ENCODE data around the gene CEP131. TPM values are rescaled to one million over a fixed set of nuclear protein-coding genes. Genes with fewer than 3 reads are reported as not detected.

CEP131 gene
- total and polyA plus RNA-seq, 4 donors = 5.0 to 86.6 (median 9.0) TPM

DNA sequence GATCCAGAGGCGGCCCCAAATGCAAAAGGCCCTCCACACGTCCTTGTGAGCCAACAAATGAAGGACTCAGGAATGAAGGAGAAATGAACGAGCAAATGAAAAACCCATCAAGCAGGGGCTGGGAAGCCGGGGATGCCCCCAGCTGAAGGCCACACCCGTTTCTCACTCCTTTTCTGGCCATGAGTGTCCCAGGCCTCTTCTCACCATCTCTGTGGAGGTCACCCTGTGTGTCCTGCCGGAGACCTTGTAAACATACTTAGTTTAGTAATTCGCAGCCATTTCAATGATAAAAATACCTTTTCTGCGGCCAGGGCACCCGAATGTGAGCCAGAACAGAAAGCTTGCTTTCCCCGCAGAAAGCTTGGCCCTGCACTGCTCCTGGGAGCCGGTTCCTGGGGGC, 35.6 kb downstream of the CEP131 start:
- intact Hi-C loops (cut with DNase I) = no loop called here
- H3K4me3 ChIP-seq (ENCODE audit: low read length in 2 of 2) = no peak overlapping the region
- ATAC-seq (ENCODE audit: low FRiP score) = no peak
- no peak overlapping the region for H3K27ac ChIP-seq (ENCODE audit: low read depth in 1 of 2, low read length in 2 of 2)
- no peaks in the 10 kb centered on the region for H3K27me3 ChIP-seq (ENCODE audit: control insufficient read depth in 1 of 2, insufficient read depth in 2 of 2, low read length in 1 of 2)
- no peaks in the 10 kb centered on the region for H3K4me1 ChIP-seq (ENCODE audit: control insufficient read depth in 1 of 2, insufficient read depth in 2 of 2, low read length in 2 of 2)
- DNase-seq = no peak
- no peaks in the 10 kb centered on the region for H3K36me3 ChIP-seq (ENCODE audit: control insufficient read depth in 1 of 2, insufficient read depth in 2 of 2, low read length in 1 of 2)
- 96 to 97% methylated on average over 11 of the region's 11 CpGs for WGBS, 2 donors
- no peaks in the 10 kb centered on the region for H3K9me3 ChIP-seq (ENCODE audit: control insufficient read depth, low read length)

DNA sequence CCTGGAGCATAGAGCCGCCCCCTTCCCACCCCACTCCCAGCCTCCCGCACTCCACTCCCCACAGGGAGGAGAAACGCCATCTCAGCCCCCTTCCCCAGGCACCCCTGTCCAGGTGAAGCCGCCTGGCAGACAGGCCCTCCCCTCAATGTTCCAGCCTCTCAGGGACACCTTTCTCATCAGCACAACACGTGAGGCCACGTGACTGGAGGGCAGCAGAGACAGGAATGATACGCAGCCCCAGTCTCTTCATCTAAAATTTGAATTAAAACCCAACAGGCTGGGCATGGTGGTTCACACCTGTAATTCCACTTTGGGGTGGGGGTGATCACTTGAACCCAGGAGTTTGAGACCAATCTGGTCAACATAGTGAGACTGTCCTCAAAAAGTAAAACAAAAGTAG, 36.6 kb downstream of the CEP131 start:
- Histone ChIP-seq H3K9me3 (ENCODE audit: control insufficient read depth, low read length) (no peaks in the 10 kb centered on the region), H3K4me1 (ENCODE audit: control insufficient read depth in 1 of 2, insufficient read depth in 2 of 2, low read length in 2 of 2) (no peaks in the 10 kb centered on the region), H3K36me3 (ENCODE audit: control insufficient read depth in 1 of 2, insufficient read depth in 2 of 2, low read length in 1 of 2) (no peaks in the 10 kb centered on the region), H3K27ac (ENCODE audit: low read depth in 1 of 2, low read length in 2 of 2) (no peak overlapping the region), H3K27me3 (ENCODE audit: control insufficient read depth in 1 of 2, insufficient read depth in 2 of 2, low read length in 1 of 2) (no peaks in the 10 kb centered on the region), H3K4me3 (ENCODE audit: low read length in 2 of 2) (no peak overlapping the region)
- ATAC-seq (ENCODE audit: low FRiP score) (no peak), DNase-seq (no peak)
- intact Hi-C loops (cut with DNase I) = no loop called here
- 84 to 90% methylated on average over 6 to 7 of the region's 7 CpGs for WGBS, 2 donors

GRCh38 chr17:81184555-81184954, 38.2 kb downstream of the CEP131 start:
- no peak for ATAC-seq (ENCODE audit: low FRiP score)
- Histone ChIP-seq H3K36me3 (ENCODE audit: control insufficient read depth in 1 of 2, insufficient read depth in 2 of 2, low read length in 1 of 2) (no peaks in the 10 kb centered on the region), H3K27me3 (ENCODE audit: control insufficient read depth in 1 of 2, insufficient read depth in 2 of 2, low read length in 1 of 2) (no peaks in the 10 kb centered on the region), H3K9me3 (ENCODE audit: control insufficient read depth, low read length) (no peaks in the 10 kb centered on the region), H3K4me1 (ENCODE audit: control insufficient read depth in 1 of 2, insufficient read depth in 2 of 2, low read length in 2 of 2) (no peaks in the 10 kb centered on the region), H3K27ac (ENCODE audit: low read depth in 1 of 2, low read length in 2 of 2) (no peak overlapping the region), H3K4me3 (ENCODE audit: low read length in 2 of 2) (no peak overlapping the region)
- DNase-seq = no peak
- WGBS, 2 donors = 36 to 40% methylated on average over 15 of the region's 15 CpGs
- intact Hi-C loops (cut with DNase I) = no loop called here

DNA sequence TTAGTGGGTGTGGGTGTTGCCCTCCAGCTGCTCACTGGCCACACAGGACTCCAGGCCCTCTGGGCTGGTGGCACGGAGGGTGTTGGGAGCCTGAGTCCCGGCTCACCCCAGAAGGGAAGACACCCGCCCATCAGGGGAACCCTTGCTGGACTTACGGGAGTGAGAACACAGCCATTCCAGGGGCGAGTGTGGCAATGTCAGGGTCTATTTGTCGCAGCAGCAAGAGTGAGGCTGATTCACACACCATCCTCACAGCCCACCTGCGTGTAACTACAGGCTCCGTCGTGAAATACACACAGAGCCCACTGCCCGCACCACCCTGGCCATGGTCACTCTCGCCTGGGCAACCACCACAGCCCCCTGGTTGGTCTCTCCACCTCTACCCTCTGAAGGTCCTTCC, 39.0 kb downstream of the CEP131 start:
- intact Hi-C loops (cut with DNase I) = no loop called here
- no peak for DNase-seq
- 94 to 95% methylated on average over 11 of the region's 11 CpGs for WGBS, 2 donors

GRCh38 chr17:81183316-81183715, 39.4 kb downstream of the CEP131 start:
- H3K27ac ChIP-seq (ENCODE audit: low read depth in 1 of 2, low read length in 2 of 2) = no peak overlapping the region
- H3K4me3 ChIP-seq (ENCODE audit: low read length in 2 of 2) = no peak overlapping the region
- H3K9me3 ChIP-seq (ENCODE audit: control insufficient read depth, low read length) = no peaks in the 10 kb centered on the region
- 94% methylated on average over 10 of the region's 10 CpGs for WGBS, 2 donors
- ATAC-seq (ENCODE audit: low FRiP score) = no peak
- DNase-seq = no peak
- H3K4me1 ChIP-seq (ENCODE audit: control insufficient read depth in 1 of 2, insufficient read depth in 2 of 2, low read length in 2 of 2) = no peaks in the 10 kb centered on the region
- H3K36me3 ChIP-seq (ENCODE audit: control insufficient read depth in 1 of 2, insufficient read depth in 2 of 2, low read length in 1 of 2) = no peaks in the 10 kb centered on the region
- H3K27me3 ChIP-seq (ENCODE audit: control insufficient read depth in 1 of 2, insufficient read depth in 2 of 2, low read length in 1 of 2) = no peaks in the 10 kb centered on the region
- intact Hi-C loops (cut with DNase I) = no loop called here

More for the DNA sequence above, 39.0 kb downstream of the CEP131 start:
- no peak overlapping the region for H3K4me3 ChIP-seq (ENCODE audit: low read length in 2 of 2)
- no peaks in the 10 kb centered on the region for H3K9me3 ChIP-seq (ENCODE audit: control insufficient read depth, low read length)
- no peak for ATAC-seq (ENCODE audit: low FRiP score)
- no peaks in the 10 kb centered on the region for H3K36me3 ChIP-seq (ENCODE audit: control insufficient read depth in 1 of 2, insufficient read depth in 2 of 2, low read length in 1 of 2)
- H3K27ac ChIP-seq (ENCODE audit: low read depth in 1 of 2, low read length in 2 of 2) = no peak overlapping the region
- no peaks in the 10 kb centered on the region for H3K27me3 ChIP-seq (ENCODE audit: control insufficient read depth in 1 of 2, insufficient read depth in 2 of 2, low read length in 1 of 2)
- H3K4me1 ChIP-seq (ENCODE audit: control insufficient read depth in 1 of 2, insufficient read depth in 2 of 2, low read length in 2 of 2) = no peaks in the 10 kb centered on the region

- ATAC-seq (ENCODE audit: low FRiP score) (no peak), DNase-seq (no peak)
- no peak overlapping the region for H3K27ac ChIP-seq (ENCODE audit: low read depth in 1 of 2, low read length in 2 of 2)
- H3K9me3 ChIP-seq (ENCODE audit: control insufficient read depth, low read length) = no peaks in the 10 kb centered on the region
- no peaks in the 10 kb centered on the region for H3K36me3 ChIP-seq (ENCODE audit: control insufficient read depth in 1 of 2, insufficient read depth in 2 of 2, low read length in 1 of 2)
- H3K4me3 ChIP-seq (ENCODE audit: low read length in 2 of 2) = no peak overlapping the region
- 81 to 90% methylated on average over 5 of the region's 5 CpGs for WGBS, 2 donors
- no peaks in the 10 kb centered on the region for H3K4me1 ChIP-seq (ENCODE audit: control insufficient read depth in 1 of 2, insufficient read depth in 2 of 2, low read length in 2 of 2)
- no peaks in the 10 kb centered on the region for H3K27me3 ChIP-seq (ENCODE audit: control insufficient read depth in 1 of 2, insufficient read depth in 2 of 2, low read length in 1 of 2)
- intact Hi-C loops (cut with DNase I) = no loop called here
These were observed 40.2 kb downstream of the CEP131 start for GRCh38 chr17:81182596-81182995.

DNA sequence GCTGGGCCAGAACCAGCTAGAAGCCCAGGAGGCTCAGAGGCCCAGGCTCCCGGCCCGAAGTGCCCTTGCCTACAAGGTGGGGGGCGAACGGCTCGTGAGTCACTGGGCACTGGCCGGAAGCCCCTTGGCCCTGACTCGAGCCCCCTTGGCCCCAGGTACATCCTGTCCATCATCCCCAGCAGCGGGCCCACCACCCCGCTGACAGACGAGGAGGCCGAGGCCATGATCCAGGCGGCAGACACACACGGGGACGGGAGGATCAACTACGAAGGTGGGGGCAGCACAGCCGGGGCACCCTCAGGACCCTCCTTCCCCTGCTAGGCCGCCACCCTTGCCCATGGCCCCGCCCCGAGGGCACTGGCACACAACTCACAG, 41.0 kb downstream of the CEP131 start:
- H3K36me3 ChIP-seq (ENCODE audit: control insufficient read depth in 1 of 2, insufficient read depth in 2 of 2, low read length in 1 of 2) = no peaks in the 10 kb centered on the region
- ATAC-seq (ENCODE audit: low FRiP score) (no peak), DNase-seq (no peak)
- WGBS, 2 donors = 94 to 96% methylated on average over 19 of the region's 19 CpGs
- no peaks in the 10 kb centered on the region for H3K9me3 ChIP-seq (ENCODE audit: control insufficient read depth, low read length)
- no peak overlapping the region for H3K27ac ChIP-seq (ENCODE audit: low read depth in 1 of 2, low read length in 2 of 2)
- H3K27me3 ChIP-seq (ENCODE audit: control insufficient read depth in 1 of 2, insufficient read depth in 2 of 2, low read length in 1 of 2) = no peaks in the 10 kb centered on the region
- intact Hi-C loops (cut with DNase I) = no loop called here
- H3K4me3 ChIP-seq (ENCODE audit: low read length in 2 of 2) = no peak overlapping the region
- no peaks in the 10 kb centered on the region for H3K4me1 ChIP-seq (ENCODE audit: control insufficient read depth in 1 of 2, insufficient read depth in 2 of 2, low read length in 2 of 2)

GRCh38 chr17:81180836-81181810, 41.6 kb downstream of the CEP131 start:
- DNase-seq (no peak), ATAC-seq (ENCODE audit: low FRiP score) (no peak)
- Histone ChIP-seq H3K4me3 (ENCODE audit: low read length in 2 of 2) (no peak overlapping the region), H3K4me1 (ENCODE audit: control insufficient read depth in 1 of 2, insufficient read depth in 2 of 2, low read length in 2 of 2) (no peaks in the 10 kb centered on the region), H3K36me3 (ENCODE audit: control insufficient read depth in 1 of 2, insufficient read depth in 2 of 2, low read length in 1 of 2) (no peaks in the 10 kb centered on the region), H3K9me3 (ENCODE audit: control insufficient read depth, low read length) (no peaks in the 10 kb centered on the region), H3K27me3 (ENCODE audit: control insufficient read depth in 1 of 2, insufficient read depth in 2 of 2, low read length in 1 of 2) (no peaks in the 10 kb centered on the region), H3K27ac (ENCODE audit: low read depth in 1 of 2, low read length in 2 of 2) (no peak overlapping the region)
- intact Hi-C loops (cut with DNase I) = no loop called here
- WGBS, 2 donors = 94% methylated on average over 48 to 49 of the region's 49 CpGs

DNA sequence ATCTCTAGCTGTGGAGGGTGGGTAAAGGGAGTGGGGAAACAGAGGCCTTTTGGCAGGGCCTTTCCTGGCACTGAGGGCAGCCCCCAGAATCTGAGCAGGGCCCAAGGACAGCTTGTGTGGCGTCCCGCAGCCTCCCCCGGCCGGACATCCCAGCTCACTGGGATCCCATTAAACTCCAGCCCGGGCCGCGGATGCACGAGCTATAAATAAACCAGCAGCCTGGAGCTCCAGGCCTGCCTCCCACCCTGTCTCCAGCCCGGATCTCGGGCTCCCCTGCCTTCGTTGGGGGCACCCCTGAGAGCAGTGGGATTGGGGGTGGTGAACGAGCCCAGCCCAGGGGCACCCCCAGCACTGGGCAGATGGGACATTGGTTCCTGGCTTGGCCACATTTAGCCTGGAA, 42.9 kb downstream of the CEP131 start:
- no peak overlapping the region for H3K27ac ChIP-seq (ENCODE audit: low read depth in 1 of 2, low read length in 2 of 2)
- intact Hi-C loops (cut with DNase I) = no loop called here
- 24 to 29% methylated on average over 12 of the region's 12 CpGs for WGBS, 2 donors
- H3K4me1 ChIP-seq (ENCODE audit: control insufficient read depth in 1 of 2, insufficient read depth in 2 of 2, low read length in 2 of 2) = no peaks in the 10 kb centered on the region
- no peaks in the 10 kb centered on the region for H3K36me3 ChIP-seq (ENCODE audit: control insufficient read depth in 1 of 2, insufficient read depth in 2 of 2, low read length in 1 of 2)
- no peak for DNase-seq
- ATAC-seq (ENCODE audit: low FRiP score) = no peak
- H3K4me3 ChIP-seq (ENCODE audit: low read length in 2 of 2) = no peak overlapping the region
- H3K9me3 ChIP-seq (ENCODE audit: control insufficient read depth, low read length) = no peaks in the 10 kb centered on the region
- no peaks in the 10 kb centered on the region for H3K27me3 ChIP-seq (ENCODE audit: control insufficient read depth in 1 of 2, insufficient read depth in 2 of 2, low read length in 1 of 2)
